HG02852 (cell line): ENCODE measurements around the gene TNFAIP6.

Source experiments
- ATAC-seq: cut with Tn5 transposase; IDR thresholded peaks from one replicate; pipeline ENCODE4 v1.9.1; 2021; ENCODE audit warnings: mild to moderate bottlenecking, moderate library complexity; ENCODE audit not compliant: unreplicated experiment

Gene TNFAIP6

DNA sequence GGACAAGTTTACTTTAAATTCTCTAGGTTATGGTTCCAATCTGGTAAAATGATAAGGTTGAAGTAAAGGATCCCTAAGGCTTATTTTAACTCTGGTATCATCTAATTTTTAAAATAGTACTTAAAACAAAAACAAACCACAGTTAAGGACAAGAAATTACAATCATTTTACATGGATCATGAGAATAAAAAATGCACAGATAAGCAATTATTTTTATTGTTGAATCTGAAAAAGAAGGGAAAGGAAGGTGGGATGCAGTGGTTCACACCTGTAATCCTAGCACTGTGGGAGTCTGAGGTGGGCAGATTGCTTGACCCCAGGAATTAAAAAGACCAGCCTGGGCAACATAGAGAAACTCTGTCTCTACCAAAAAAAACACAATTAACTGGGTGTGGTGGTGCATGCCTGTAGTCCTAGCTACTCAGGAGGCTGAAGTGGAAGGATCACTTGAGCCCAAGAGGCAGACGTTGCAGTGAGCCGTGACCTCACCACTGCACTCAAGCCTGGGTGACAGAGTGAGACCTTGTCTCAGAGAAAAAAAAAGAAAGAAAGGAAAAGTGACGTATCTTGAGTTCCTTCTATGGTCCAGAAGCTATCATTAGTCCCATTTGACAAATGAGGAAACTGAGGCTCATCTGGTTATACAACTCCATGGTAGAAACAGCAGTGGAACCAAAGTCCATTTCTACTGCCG is 2.5 kb downstream of the TNFAIP6 start:
- ATAC-seq: no peak

DNA sequence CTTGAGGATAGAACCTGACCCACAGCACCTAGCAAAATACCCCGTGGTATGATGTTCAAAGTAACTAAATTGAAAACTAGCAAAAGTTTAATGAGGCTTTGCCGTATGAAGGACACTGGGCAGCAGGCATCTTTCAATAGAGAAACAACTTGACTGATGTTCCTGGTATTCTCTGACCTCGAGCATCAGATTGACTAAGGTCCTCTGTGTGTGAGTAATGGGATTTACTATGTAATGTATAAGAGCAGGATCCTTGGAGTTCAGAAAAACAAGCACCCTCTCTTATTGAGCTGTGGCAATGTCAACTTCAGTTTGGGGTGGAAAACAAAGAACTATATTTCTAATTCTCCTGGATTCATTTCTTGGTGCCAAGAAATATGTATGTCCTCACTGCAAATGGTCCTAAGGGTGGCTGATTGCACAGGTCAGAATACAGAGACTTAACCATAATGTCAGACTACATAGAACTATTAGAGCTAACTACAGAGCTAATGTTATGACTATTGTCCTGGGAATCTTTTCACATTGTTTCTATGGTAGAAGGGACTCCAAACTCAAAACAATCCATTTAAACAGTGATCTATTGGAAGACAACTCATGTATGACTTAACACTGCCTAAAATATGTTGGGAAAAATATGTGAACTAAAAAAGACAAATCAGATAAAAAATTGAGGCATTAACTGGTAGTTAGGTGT is 4.4 kb downstream of the TNFAIP6 start:
- ATAC-seq: no peak

GRCh38 chr2:151363709-151364108 is 6.3 kb downstream of the TNFAIP6 start:
- peak; percentile 79 for ATAC-seq

DNA sequence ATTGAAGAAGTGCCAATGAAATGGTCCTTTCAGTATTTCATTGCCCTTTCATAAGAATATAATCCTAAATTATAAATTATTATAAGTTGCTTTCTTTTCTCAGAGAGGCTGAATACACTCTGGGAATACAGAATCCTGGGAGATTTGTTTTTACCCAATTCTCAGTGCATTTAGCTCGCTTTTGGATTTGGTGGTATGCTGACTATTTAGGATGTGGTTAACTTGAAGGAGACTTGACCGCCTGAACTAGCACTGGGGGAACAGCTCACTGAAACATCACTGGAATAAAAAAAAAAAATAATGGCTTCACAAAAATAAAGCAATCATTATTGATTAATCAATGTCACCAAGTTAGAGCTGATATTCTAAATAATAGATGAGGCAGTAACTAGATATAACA is 10.2 kb downstream of the TNFAIP6 start:
- no peak for ATAC-seq

- peak; percentile 95 for ATAC-seq
These were observed 17.0 kb downstream of the TNFAIP6 start for GRCh38 chr2:151374436-151374835.

DNA sequence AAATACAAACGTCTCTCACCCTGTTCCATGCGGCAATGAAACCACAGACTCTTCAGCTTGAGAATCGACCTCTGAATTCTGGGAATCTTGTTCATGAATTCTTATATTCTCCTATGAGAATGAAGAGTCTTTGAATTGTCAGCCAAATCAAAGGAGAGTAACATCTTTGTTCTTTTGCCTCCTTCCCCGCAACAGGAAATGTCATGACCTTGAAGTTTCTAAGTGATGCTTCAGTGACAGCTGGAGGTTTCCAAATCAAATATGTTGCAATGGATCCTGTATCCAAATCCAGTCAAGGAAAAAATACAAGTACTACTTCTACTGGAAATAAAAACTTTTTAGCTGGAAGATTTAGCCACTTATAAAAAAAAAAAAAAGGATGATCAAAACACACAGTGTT is 21.8 kb downstream of the TNFAIP6 start:
- ATAC-seq: no peak

DNA sequence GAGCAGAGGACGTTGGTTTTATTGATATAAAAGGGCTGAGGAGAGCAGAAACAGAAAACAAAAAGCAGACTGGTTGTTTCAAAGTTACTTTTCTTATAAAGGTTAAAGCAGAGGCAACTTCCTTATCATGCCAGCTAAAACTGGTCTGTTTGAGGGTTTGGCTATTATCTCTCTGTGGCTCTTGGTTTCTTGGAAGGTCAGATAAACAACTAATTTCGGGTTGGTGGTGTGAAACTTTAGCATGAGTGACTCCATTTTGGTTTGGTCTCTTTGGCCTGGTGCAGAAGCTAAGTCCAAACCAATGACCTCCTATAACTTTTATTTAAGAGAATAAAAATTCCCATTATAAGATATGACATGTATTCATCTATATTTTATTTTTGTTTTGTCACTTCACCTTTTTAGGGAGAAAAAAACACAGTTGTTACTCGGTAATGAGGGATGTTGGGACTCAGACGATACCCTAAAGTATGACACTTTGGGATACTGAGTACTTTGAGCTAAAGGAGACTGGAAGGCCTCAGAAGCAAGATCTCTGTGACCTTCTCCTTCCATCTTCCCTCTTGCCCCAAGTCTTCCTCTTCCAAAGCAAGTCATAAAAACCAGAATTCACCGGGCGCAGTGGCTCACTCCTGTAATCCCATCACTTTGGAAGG is 23.3 kb downstream of the TNFAIP6 start:
- no peak for ATAC-seq

- no peak for ATAC-seq
These were observed 23.9 kb downstream of the TNFAIP6 start for GRCh38 chr2:151381266-151381665.

DNA sequence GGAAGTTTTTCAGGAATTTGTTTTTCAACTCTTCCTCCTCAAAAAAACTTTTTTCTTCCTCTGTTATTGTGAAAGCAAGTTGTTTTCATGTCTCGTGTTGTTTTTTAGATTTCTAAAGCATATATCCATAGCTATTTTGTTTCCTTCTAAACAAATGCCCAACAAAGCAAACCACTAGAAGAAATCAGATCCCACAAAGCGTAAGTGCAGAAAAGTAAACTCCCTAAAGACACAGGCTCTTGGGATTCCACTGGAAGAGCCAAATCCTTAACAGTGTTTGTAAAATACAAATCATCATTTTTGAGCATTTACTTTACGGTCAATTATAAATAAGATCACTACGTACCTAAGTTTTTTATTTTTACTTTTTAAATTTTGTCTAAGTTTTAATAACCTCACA is 30.6 kb downstream of the TNFAIP6 start:
- no peak for ATAC-seq

GRCh38 chr2:151391436-151391835 is 34.0 kb downstream of the TNFAIP6 start:
- no peak for ATAC-seq

- no peak for ATAC-seq
These were observed 37.1 kb downstream of the TNFAIP6 start for GRCh38 chr2:151394509-151394908.

DNA sequence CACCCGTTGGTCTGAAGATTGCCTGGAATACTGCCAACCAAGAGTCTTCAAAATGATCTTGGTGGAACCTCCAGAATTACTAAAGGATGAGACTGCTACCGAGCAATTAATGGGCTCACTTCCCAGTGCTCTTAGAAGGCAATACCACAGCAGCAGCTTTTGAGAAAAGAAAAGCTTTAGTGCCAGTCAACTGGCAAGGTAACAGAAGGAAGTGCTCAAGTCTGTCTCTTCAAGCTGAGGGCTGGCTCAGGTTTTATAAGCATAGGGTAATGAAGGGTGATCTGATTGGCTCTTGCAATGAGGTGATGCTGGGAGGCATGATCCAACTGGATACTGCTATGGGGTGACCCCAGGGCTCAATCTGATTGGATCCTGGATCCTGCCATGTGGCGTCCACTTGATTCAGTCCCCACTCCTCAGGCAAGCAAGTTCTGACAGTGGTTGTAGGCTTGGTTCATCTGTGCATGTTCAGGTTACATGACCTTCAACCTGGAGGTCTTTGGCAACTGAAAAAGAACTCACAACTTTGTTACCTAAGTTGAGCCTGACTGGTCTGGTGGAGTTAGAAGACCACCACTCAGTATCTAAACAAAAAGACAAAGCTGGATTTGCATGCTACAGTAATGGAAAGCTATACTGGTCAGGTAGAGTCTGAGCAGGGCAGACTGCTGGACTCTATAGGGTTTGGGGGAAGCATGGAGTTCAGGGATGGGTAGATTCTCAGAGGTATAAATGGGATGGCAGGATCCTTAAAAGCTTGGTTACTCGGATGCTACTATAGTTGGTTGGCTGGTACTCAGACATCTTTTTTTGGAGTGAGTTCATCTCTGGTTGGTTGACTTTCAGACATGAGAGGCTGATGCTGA is 38.4 kb downstream of the TNFAIP6 start:
- ATAC-seq: no peak

DNA sequence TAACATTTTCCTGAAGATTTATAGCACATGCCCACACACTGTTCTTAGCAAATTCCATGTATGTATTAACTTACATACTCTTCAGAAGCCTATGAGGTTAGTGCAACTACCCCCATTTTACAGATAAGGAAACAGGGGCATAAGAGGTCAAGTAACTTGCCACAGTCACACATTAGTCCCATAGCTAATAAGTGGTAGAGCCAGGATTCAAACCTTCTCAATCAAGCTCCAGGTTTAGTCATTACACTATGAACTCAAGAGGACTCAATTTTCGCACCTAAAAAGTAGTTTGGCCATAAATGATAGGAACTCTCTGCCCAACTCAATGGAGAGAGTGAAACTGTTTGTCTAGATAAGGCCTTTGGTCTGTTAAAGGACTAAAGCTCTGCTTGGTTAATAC is 42.6 kb downstream of the TNFAIP6 start:
- no peak for ATAC-seq

DNA sequence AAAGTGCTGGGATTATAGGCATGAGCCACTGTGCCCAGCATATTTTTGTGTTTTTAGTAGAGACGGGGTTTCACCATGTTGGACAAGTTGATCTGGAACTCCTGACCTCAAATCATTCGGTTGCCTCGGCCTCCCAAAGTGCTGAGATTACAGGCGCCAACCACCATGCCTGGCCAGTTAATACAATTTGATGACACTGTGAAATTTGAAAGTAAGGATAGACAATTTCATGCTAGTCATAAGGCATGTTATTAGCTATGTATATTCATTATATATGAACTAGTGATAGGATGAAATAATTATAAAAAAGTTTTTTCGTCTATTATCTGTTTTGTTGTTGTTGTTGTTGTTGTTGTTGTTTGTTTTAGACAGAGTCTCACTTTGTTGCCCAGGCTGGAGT is 43.8 kb downstream of the TNFAIP6 start:
- ATAC-seq: no peak

GRCh38 chr2:151403914-151404313 is 46.5 kb downstream of the TNFAIP6 start:
- ATAC-seq: no peak

GRCh38 chr2:151405376-151405775 is 48.0 kb downstream of the TNFAIP6 start:
- ATAC-seq: no peak

DNA sequence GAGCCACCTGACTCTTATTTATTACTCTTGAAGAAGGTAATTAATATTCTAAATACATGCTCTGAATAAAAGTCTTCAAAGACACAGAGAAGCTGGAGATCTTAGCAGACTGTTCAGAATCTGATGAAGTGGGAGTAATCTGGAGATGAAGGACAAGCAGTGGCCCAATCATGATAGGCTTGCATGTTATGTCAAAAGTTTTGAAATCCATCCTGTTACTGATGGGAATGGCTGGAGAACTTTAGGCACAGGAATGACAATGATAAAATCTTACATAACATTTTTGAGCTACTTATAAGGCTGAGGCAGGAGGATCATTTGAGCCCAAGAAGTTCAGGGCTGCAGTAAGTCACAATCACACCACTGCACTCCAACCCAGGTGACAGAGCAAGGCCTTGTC is 49.9 kb downstream of the TNFAIP6 start:
- ATAC-seq: no peak

GRCh38 chr2:151408788-151409600 is 51.6 kb downstream of the TNFAIP6 start:
- no peak for ATAC-seq

DNA sequence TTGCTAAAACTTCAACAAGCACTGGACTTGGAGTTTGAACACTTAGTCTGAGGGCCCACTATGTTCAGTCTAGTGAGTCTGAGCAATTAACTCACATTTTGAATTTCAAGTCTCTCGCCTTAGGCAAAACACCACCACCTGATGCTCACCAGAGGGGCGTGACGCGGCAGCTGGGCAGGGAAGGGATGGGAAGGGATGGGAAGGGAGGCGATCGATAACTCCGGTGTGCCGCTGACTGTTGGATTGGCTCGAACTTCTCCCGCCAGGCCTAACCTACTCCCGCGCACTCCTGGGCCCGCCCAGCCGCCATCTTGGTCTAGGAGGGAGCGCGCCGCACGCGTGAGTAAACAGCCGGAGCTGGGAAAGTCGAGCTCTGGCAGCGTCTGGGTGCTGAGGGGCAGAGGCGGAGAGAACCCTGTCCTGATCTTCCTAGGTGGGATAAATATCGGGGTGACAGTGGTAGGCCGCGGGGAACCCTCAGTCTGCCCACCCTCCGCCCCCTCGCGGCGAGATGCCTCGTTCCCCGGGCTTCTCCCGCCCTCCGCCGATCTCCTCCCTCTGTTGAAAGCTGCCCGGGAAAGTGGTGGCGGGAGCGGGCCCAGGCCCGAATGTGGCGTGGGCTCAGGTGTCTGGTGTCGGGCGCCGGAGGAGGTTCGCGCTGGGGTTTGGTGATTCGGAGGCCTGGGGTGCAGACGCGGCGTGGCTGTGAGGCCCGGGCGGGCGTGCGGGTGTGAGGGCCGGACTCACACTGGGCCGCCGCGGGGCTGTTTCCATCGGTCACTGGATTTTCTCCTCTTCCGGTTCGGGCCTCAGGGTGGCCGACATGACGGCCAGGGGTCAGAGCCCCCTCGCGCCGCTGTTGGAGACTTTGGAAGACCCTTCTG is 52.5 kb downstream of the TNFAIP6 start, which contains the start of gene RIF1:
RIF1 (plus strand) TSS at position 302 of the 884 bp plus-strand sequence; CDS start at position 824, 522 bp downstream.
- ATAC-seq: peak; percentile 94
